H1 (cell line): ENCODE measurements around the gene ZYX. TPM values are rescaled to one million over a fixed set of nuclear protein-coding genes. Genes with fewer than 3 reads are reported as not detected.

Experiments used
- ASH2L ChIP-seq: fragments of 200-600, 300-600 bp; sonication (generic); IDR thresholded peaks from one replicate; pipeline ENCODE4 v1.7.1; 2017; ENCODE audit warnings: low read length
- CHD2 ChIP-seq: IDR thresholded peaks from 2 replicates; pipeline ENCODE4 v1.6.1; 2012; ENCODE audit warnings: low read length, improper control_type of control experiment
- CHD7 ChIP-seq: fragments of 300-600 bp; sonication (generic); IDR thresholded peaks from 2 replicates; pipeline ENCODE4 v1.7.1; 2012; ENCODE audit warnings: low read length, moderate library complexity, mild to moderate bottlenecking, inconsistent platforms; ENCODE audit not compliant: insufficient replicate concordance
- JUND ChIP-seq: IDR thresholded peaks from 2 replicates; pipeline ENCODE4 v1.6.1; 2011; ENCODE audit warnings: mild to moderate bottlenecking, improper control_type of control experiment, low read length
- RAD21 ChIP-seq, 2 experiments: IDR thresholded peaks in 1 of 2; conservative IDR thresholded peaks in 1 of 2; 2 replicates each; pipeline ENCODE4 v1.6.1; 2011; ENCODE audit warnings: low read depth in 2 of 2, low read length in 2 of 2, improper control_type of control experiment in 1 of 2, inconsistent platforms in 1 of 2, mild to moderate bottlenecking in 1 of 2, moderate library complexity in 1 of 2
- polyA plus RNA-seq, 7 experiments: library from polyadenylated mRNA; depleted of rRNA in 3 of 7; stranded (reverse) in 5 of 7; unstranded in 2 of 7; fragments of >200 nt in 5 of 7; fragments of 200-250 nt in 2 of 7; gene quantifications; 1 replicate in 5 of 7; 2 replicates in 1 of 7; 4 replicates in 1 of 7; pipeline versions ENCODE4 v1.2.1 to v1.2.3, GENCODE V29; 2011 to 2013; ENCODE audit warnings: missing spikeins in 2 of 7, mixed read lengths in 2 of 7
- total RNA-seq: library from RNA; stranded (reverse); fragmentation: NEBNext Ultra II Directional; extraction: Animal tissue kit (Norgen Biotek cat#: 25700); gene quantifications from 2 replicates; pipeline ENCODE4 v1.2.1, GENCODE V29; 2021

ZYX gene
- total and polyA plus RNA-seq, 2 of the 8 experiments (the other 6 are each of a cell fraction or from before 2014, with no cell fraction given): 40.6 to 159 TPM

GRCh38 chr7:143433759-143434158, 52.6 kb downstream of the ZYX start (continued):
- TF ChIP-seq CHD2 (no peak), ASH2L (no peak), CHD7 (no peak), JUND (no peak), RAD21 (IDR thresholded peaks at IDR 0.05 in 1 of 2, conservative IDR thresholded peaks at IDR 0.05 in 1 of 2; ENCODE audit: low read depth in 2 of 2, low read length in 2 of 2) (no peak)
